SH-SY5Y (cell line): Measurements from ENCODE around the gene MAPK12.

ENCODE experiments used
- GATA2 ChIP-seq: IDR thresholded peaks from 2 replicates; pipeline ENCODE4 v1.6.1; 2011; ENCODE audit warnings: mild to moderate bottlenecking, low read depth, low read length
- GATA3 ChIP-seq: IDR thresholded peaks from 2 replicates; pipeline ENCODE4 v1.6.1; 2011; ENCODE audit warnings: low read depth, mild to moderate bottlenecking, low read length, moderate library complexity

GRCh38 chr22:50289151-50289941 is 27.9 kb upstream of the MAPK12 start:
- TF ChIP-seq GATA2 (no peak), GATA3 (no peak)
